ENCODE data around the gene IFI30.
"Not testable (repeated sequence)": the region's sequence is repeated elsewhere in the genome, so short reads cannot be mapped to it uniquely, and the experiment has no call there.

Gene IFI30

GRCh38 chr19:18156841-18157464, 16.7 kb upstream of the IFI30 start:
- Histone ChIP-seq H4K20me1 (ENCODE audit: control insufficient read depth, insufficient read depth, low read depth, low read length) (no peaks in the 10 kb centered on the region), H3K9me3 (ENCODE audit: control insufficient read depth, insufficient read depth, low read length) (no peaks in the 10 kb centered on the region), H3K4me3 (ENCODE audit: low read length) (no peak overlapping the region), H3K79me2 (ENCODE audit: control insufficient read depth, low read length) (peaks cover 49% of the 10 kb centered on the region), H3K27ac (ENCODE audit: low read depth, low read length) (no peak overlapping the region), H3K9me2 (replicated peaks; ENCODE audit: control insufficient read depth, low read length) (no peaks in the 10 kb centered on the region), H3K4me1 (ENCODE audit: control insufficient read depth, low read length) (peaks cover 43% of the 10 kb centered on the region), H3F3A (ENCODE audit: control insufficient read depth, insufficient read depth) (peaks cover 8% of the 10 kb centered on the region), H3K36me3 (ENCODE audit: control insufficient read depth, low read length) (peaks cover 36% of the 10 kb centered on the region), H3K27me3 (ENCODE audit: control insufficient read depth, low read length) (no peaks in the 10 kb centered on the region), H3K4me2 (ENCODE audit: low read length) (no peak overlapping the region)
- TF ChIP-seq CTCF (IDR thresholded peaks at IDR 0.05; ENCODE audit: low read depth, low read length, poor library complexity, severe bottlenecking) (no peak), EZH2phosphoT487 (IDR thresholded peaks at IDR 0.05; ENCODE audit: borderline replicate concordance, low read length) (no peak)

DNA sequence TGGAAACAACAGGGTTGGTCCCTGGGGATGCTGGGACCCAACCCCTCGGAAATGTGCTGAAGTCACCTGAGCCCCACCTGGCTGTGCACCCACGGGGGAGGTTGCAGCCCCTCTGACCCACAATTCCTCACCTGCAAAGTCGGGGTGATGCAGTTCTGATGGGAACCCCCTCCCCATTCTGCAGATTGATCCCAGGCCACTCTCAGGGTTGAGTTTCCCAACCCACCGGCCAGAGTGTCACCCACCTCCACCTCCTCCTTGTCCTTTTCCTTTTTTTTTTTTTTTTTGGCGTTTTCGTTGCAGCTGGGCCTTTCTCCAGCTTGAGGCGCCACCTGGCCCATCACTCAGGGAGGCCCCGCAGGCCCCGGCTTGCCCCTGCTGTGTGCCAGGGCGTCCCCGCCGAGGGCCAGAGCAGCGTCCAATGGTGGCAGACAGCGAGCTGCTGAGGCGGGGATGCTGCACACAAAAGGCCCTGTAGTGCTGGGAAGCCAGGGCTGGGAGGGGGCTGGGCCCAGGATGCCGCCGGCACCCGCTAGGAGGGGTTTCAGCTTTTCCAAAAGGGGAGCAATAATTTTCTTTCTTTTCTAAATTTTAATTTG, 16.0 kb upstream of the IFI30 start:
- peaks cover 51% of the 10 kb centered on the region for H3K79me2 ChIP-seq (ENCODE audit: control insufficient read depth, low read length)
- H3K9me3 ChIP-seq (ENCODE audit: control insufficient read depth, insufficient read depth, low read length): no peaks in the 10 kb centered on the region
- peaks cover 41% of the 10 kb centered on the region for H3K4me1 ChIP-seq (ENCODE audit: control insufficient read depth, low read length)
- no peaks in the 10 kb centered on the region for H3K27me3 ChIP-seq (ENCODE audit: control insufficient read depth, low read length)
- no peaks in the 10 kb centered on the region for H4K20me1 ChIP-seq (ENCODE audit: control insufficient read depth, insufficient read depth, low read depth, low read length)
- TF ChIP-seq EZH2phosphoT487 (IDR thresholded peaks at IDR 0.05; ENCODE audit: borderline replicate concordance, low read length): no peak
- no peak for TF ChIP-seq CTCF (IDR thresholded peaks at IDR 0.05; ENCODE audit: low read depth, low read length, poor library complexity, severe bottlenecking)
- no peak overlapping the region for H3K4me3 ChIP-seq (ENCODE audit: low read length)
- H3F3A ChIP-seq (ENCODE audit: control insufficient read depth, insufficient read depth): peaks cover 8% of the 10 kb centered on the region
- no peak overlapping the region for H3K27ac ChIP-seq (ENCODE audit: low read depth, low read length)
- H3K36me3 ChIP-seq (ENCODE audit: control insufficient read depth, low read length): peaks cover 41% of the 10 kb centered on the region
- no peak overlapping the region for H3K4me2 ChIP-seq (ENCODE audit: low read length)
- H3K9me2 ChIP-seq (replicated peaks; ENCODE audit: control insufficient read depth, low read length): no peaks in the 10 kb centered on the region

DNA sequence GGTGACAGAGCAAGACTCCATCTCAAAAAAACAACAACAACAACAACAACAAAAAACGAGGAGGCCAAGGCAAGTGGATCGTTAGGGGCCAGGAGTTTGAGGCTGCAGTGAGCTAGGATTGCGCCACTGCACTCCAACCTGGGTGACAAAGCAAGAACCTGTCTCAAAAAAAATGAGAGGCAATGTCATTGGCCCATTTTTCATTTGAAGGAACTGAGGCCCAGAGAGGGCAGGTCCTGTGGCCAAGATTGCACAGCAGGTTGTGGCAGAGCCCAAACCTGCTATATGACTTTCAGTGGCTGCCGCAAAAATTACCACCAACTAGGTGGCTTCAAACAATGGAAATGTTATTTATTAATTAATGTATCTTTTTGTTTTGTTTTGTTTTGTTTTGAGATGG, 15.1 kb upstream of the IFI30 start:
- H3K36me3 ChIP-seq (ENCODE audit: control insufficient read depth, low read length): peaks cover 49% of the 10 kb centered on the region
- no peak overlapping the region for H3K27ac ChIP-seq (ENCODE audit: low read depth, low read length)
- H3K27me3 ChIP-seq (ENCODE audit: control insufficient read depth, low read length): no peaks in the 10 kb centered on the region

DNA sequence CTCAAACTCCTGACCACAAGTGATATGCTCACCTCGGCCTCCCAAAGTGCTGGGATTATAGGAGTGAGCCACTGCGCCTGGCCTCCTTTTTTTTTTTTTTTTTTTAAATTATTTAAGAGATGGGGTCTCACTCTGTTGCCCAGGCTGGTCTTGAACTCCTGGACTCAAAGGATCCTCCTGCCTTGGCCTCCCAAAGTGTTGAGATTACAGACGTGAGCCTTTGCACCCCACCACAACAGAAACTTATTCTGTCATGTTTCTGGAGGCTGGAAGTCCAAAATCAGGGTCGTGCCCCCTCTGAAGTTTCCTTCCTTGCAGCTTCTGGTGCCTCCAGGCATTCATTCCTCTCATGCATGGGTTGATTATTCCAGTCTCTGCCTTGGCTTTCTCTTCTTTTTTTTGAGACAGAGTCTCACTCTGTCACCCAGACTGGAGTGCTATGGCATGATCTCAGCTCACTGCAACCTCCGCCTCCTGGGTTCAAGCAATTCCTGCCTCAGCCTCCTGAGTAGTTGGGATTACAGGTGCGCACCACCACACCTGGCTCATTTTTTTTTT, 14.5 kb upstream of the IFI30 start:
- H3K4me3 ChIP-seq (ENCODE audit: low read length); H3K9me2 ChIP-seq (replicated peaks; ENCODE audit: control insufficient read depth, low read length); H3K27me3 ChIP-seq (ENCODE audit: control insufficient read depth, low read length); H3K27ac ChIP-seq (ENCODE audit: low read depth, low read length); H4K20me1 ChIP-seq (ENCODE audit: control insufficient read depth, insufficient read depth, low read depth, low read length); H3K9me3 ChIP-seq (ENCODE audit: control insufficient read depth, insufficient read depth, low read length); H3K4me2 ChIP-seq (ENCODE audit: low read length); H3F3A ChIP-seq (ENCODE audit: control insufficient read depth, insufficient read depth): not testable (repeated sequence)
- peaks cover 41% of the 10 kb centered on the region for H3K79me2 ChIP-seq (ENCODE audit: control insufficient read depth, low read length)
- H3K4me1 ChIP-seq (ENCODE audit: control insufficient read depth, low read length): peaks cover 36% of the 10 kb centered on the region
- H3K36me3 ChIP-seq (ENCODE audit: control insufficient read depth, low read length): peaks cover 49% of the 10 kb centered on the region

More for the DNA sequence above, 15.1 kb upstream of the IFI30 start:
- Histone ChIP-seq H4K20me1 (ENCODE audit: control insufficient read depth, insufficient read depth, low read depth, low read length) (no peaks in the 10 kb centered on the region), H3K4me2 (ENCODE audit: low read length) (no peak overlapping the region), H3K9me2 (replicated peaks; ENCODE audit: control insufficient read depth, low read length) (no peaks in the 10 kb centered on the region), H3K4me1 (ENCODE audit: control insufficient read depth, low read length) (peaks cover 41% of the 10 kb centered on the region), H3F3A (ENCODE audit: control insufficient read depth, insufficient read depth) (peaks cover 8% of the 10 kb centered on the region), H3K79me2 (ENCODE audit: control insufficient read depth, low read length) (peaks cover 48% of the 10 kb centered on the region), H3K4me3 (ENCODE audit: low read length) (no peak overlapping the region), H3K9me3 (ENCODE audit: control insufficient read depth, insufficient read depth, low read length) (no peaks in the 10 kb centered on the region)
- TF ChIP-seq CTCF (IDR thresholded peaks at IDR 0.05; ENCODE audit: low read depth, low read length, poor library complexity, severe bottlenecking) (no peak), EZH2phosphoT487 (IDR thresholded peaks at IDR 0.05; ENCODE audit: borderline replicate concordance, low read length) (no peak)
